ENCODE data around the gene CLBA1.

Gene CLBA1

GRCh38 chr14:104985675-104986486 is at the start of gene CLBA1:
Gene CLBA1 (plus strand): TSS chr14:104985788. CDS start chr14:104986432, 644 bp downstream.
- peaks cover 20% of the 10 kb centered on the region for H3K4me1 ChIP-seq (ENCODE audit: control insufficient read depth, low read length)
- no peaks in the 10 kb centered on the region for H3K36me3 ChIP-seq (ENCODE audit: control insufficient read depth, low read length)
- peak within 1 kb of the TSS; percentile 79 for H3K4me3 ChIP-seq (ENCODE audit: low read length)
- TF ChIP-seq EZH2phosphoT487 (IDR thresholded peaks at IDR 0.05; ENCODE audit: borderline replicate concordance, low read length) (no peak), CTCF (IDR thresholded peaks at IDR 0.05; ENCODE audit: low read depth, low read length, poor library complexity, severe bottlenecking) (no peak)
- H3K27me3 ChIP-seq (ENCODE audit: control insufficient read depth, low read length) = peaks cover 18% of the 10 kb centered on the region
- H3K79me2 ChIP-seq (ENCODE audit: control insufficient read depth, low read length) = no peaks in the 10 kb centered on the region
- H3K9me2 ChIP-seq (replicated peaks; ENCODE audit: control insufficient read depth, low read length) = no peaks in the 10 kb centered on the region
- no peaks in the 10 kb centered on the region for H4K20me1 ChIP-seq (ENCODE audit: control insufficient read depth, insufficient read depth, low read depth, low read length)
- H3K4me2 ChIP-seq (ENCODE audit: low read length) = peak within 1 kb of the TSS; percentile 92
- H3K9me3 ChIP-seq (ENCODE audit: control insufficient read depth, insufficient read depth, low read length) = no peaks in the 10 kb centered on the region
- no peaks in the 10 kb centered on the region for H3F3A ChIP-seq (ENCODE audit: control insufficient read depth, insufficient read depth)
- 0 out of 2 replicates have a peak within 1 kb of the TSS, but pooled peaks have one; percentile 18 for H3K27ac ChIP-seq (ENCODE audit: low read depth, low read length)

GRCh38 chr14:104935955-104936354 is 49.6 kb upstream of the CLBA1 start:
- Histone ChIP-seq H4K20me1 (ENCODE audit: control insufficient read depth, insufficient read depth, low read depth, low read length) (no peaks in the 10 kb centered on the region; the same call in 1 of the 2 replicates), H3K27me3 (ENCODE audit: control insufficient read depth, low read length) (peaks cover 38% of the 10 kb centered on the region), H3K4me1 (ENCODE audit: control insufficient read depth, low read length) (peaks cover 7% of the 10 kb centered on the region; the same call in 1 of the 2 replicates), H3F3A (ENCODE audit: control insufficient read depth, insufficient read depth) (no peaks in the 10 kb centered on the region), H3K9me3 (ENCODE audit: control insufficient read depth, insufficient read depth, low read length) (no peaks in the 10 kb centered on the region), H3K27ac (ENCODE audit: low read depth, low read length) (no peak overlapping the region), H3K4me3 (ENCODE audit: low read length) (no peak overlapping the region), H3K79me2 (ENCODE audit: control insufficient read depth, low read length) (no peaks in the 10 kb centered on the region), H3K4me2 (ENCODE audit: low read length) (no peak overlapping the region), H3K36me3 (ENCODE audit: control insufficient read depth, low read length) (no peaks in the 10 kb centered on the region), H3K9me2 (replicated peaks; ENCODE audit: control insufficient read depth, low read length) (no peaks in the 10 kb centered on the region)
- TF ChIP-seq EZH2phosphoT487 (IDR thresholded peaks at IDR 0.05; ENCODE audit: borderline replicate concordance, low read length) (no peak), CTCF (IDR thresholded peaks at IDR 0.05; ENCODE audit: low read depth, low read length, poor library complexity, severe bottlenecking) (no peak)

- Histone ChIP-seq H3K4me3 (ENCODE audit: low read length) (no peak overlapping the region), H4K20me1 (ENCODE audit: control insufficient read depth, insufficient read depth, low read depth, low read length) (no peaks in the 10 kb centered on the region; the same call in 1 of the 2 replicates), H3K27me3 (ENCODE audit: control insufficient read depth, low read length) (peaks cover 38% of the 10 kb centered on the region), H3K27ac (ENCODE audit: low read depth, low read length) (no peak overlapping the region), H3K9me2 (replicated peaks; ENCODE audit: control insufficient read depth, low read length) (no peaks in the 10 kb centered on the region), H3K36me3 (ENCODE audit: control insufficient read depth, low read length) (no peaks in the 10 kb centered on the region), H3K4me2 (ENCODE audit: low read length) (no peak overlapping the region), H3F3A (ENCODE audit: control insufficient read depth, insufficient read depth) (no peaks in the 10 kb centered on the region), H3K9me3 (ENCODE audit: control insufficient read depth, insufficient read depth, low read length) (no peaks in the 10 kb centered on the region), H3K4me1 (ENCODE audit: control insufficient read depth, low read length) (peaks cover 7% of the 10 kb centered on the region; the same call in 1 of the 2 replicates), H3K79me2 (ENCODE audit: control insufficient read depth, low read length) (no peaks in the 10 kb centered on the region)
- no peak for TF ChIP-seq EZH2phosphoT487 (IDR thresholded peaks at IDR 0.05; ENCODE audit: borderline replicate concordance, low read length)
- TF ChIP-seq CTCF (IDR thresholded peaks at IDR 0.05; ENCODE audit: low read depth, low read length, poor library complexity, severe bottlenecking) = no peak
These were observed 49.0 kb upstream of the CLBA1 start for GRCh38 chr14:104936361-104937155.

Data from DOHH2 (cell line).